GM19438 (cell line): ENCODE measurements around the gene MSRB1.
"Not testable (repeated sequence)": the region's sequence is repeated elsewhere in the genome, so short reads cannot be mapped to it uniquely, and the experiment has no call there.

Source experiments
- ATAC-seq: cut with Tn5 transposase; IDR thresholded peaks from one replicate; pipeline ENCODE4 v1.9.1; 2021; ENCODE audit warnings: low read depth; ENCODE audit not compliant: unreplicated experiment

MSRB1 gene

DNA sequence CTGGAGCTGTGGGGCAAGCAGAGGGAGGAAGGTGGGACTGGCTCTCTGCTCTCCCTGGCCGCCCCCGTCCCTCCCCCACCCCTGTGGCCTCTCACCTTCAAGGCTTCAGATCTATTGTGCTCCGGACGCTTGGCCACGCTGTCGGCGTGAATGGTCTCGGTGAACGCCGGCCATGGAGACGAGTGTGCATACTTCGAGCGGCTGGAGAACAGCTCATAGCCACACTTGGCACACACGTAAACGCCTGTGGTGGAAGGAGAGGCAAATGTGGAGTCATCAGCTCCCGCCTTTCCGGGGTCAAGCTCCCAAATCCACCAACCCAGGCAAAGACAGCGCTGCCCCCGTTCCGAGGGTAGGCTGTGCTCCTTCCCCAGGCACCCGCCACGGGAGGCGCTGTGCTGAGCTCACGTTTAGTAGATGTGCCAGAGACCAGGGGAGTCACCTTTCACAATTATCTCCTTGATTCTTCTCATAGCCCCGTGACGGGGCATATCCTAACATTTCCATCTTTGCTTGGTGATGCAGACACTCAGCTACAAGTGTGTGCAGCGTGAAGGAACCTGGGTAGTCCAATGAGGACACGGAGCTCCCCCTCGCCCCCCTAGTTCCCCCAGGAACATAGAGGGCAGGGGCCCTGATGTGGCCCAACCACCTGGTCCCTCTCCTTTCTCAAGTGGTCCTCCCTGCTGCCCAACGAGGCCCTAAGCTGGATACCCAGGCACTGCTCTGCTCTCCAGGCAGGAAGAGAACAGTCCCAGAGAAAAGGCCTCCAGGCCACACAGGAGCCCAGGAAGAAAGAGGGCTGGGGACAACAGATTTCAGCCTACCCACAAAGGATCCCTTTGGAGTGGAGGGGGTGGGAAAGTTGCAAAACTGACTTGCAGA, 1.6 kb downstream of the MSRB1 start:
- ATAC-seq = no peak

DNA sequence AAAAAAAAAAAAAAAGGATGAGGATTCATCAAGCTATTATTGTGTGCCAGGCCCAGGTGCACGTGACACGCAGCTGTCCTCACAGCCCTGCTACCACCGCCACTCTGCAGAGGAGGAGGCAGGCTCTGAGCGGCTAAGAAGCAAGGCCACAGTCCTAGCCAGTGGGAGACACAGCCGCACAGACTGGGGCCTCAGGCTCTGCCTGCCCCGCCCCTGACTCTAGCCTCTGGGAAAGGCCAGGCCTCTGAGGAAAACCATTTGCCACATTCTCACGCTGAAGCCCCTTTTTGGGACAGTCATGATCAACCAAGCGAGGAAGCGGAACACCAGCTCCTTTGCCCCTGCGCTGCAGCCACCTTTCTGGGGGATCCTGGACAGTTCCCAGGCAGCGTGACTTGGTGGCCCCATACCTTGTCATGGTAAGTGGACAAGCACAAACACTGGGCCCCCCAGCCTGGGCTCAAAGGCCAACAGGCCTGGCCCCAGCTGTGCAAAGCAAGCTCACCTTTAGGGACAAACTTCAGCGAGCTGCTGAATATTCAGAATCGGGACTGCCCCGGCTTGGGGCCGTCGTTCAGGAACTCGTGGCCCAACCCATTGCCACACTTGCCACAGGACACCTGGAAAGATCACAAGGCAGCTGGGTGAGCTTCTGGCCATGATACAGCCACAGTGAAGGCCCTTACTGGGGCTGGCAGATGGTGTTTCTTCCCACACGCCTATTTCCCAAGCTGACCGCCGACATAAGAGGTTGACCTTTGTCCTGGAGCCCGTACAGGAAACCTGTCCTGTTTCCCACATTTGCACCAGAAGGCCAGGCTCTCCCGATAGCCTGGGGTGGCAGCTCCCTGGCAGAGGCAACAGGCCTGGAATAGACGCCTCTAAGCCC, 2.5 kb downstream of the MSRB1 start:
- no peak for ATAC-seq

DNA sequence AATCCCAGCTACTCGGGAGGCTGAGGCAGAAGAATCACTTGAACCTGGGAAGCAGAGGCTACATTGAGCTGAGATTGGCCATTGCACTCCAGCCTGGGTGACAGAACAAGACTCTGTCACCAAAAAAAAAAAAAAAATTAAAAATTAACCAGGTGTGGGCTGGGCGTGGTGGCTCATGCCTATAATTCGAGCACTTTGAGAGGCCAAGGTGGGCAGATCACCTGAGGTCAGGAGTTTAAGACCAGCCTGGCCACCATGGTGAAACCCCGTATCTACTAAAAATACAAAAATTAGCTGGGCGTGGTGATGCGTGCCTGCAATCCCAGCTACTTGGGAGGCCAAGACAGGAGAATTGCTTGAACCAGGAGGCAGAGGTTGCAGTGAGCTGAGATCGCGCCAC, 3.2 kb downstream of the MSRB1 start:
- not testable (repeated sequence) for ATAC-seq

DNA sequence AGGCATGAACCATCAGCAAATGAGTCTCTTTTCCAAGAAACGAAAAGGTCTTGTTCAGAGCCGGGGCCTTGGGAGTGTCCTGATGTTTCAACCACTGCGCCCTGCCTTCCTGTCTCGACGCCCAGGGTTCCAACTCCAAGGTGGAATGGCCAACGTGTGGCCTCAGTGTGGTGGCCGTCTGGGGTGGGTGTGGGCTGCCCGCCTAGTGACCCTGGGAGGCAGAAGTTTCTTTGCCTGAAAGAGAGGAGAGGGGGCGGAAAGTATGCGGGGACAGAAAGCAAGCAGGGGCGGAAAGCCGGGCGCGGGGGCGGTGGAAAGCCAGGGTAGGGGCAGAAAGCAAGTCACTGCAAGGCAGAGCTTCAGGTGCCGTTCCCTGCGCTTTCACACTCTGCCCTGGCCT, 4.1 kb downstream of the MSRB1 start:
- ATAC-seq = no peak

DNA sequence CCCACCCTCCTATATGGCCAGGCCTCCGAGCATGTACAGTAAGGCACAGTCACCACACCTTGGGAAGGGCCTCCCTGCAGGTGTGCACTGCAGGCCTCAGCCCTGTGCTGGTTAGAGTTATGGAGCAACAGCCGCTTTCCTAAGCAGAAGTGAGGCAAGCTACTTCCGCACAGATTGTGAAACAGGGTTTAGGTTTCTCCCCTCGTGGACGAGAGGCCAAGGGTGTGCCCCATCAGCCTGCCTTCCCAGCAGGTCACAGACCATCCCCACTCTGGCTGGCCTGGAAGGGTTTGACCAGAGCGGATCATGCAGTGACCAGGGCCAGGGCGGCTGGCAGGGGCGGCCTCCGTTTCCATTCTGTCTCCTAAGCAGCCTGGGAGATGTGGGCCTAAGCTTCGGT, 4.7 kb downstream of the MSRB1 start:
- ATAC-seq = no peak

DNA sequence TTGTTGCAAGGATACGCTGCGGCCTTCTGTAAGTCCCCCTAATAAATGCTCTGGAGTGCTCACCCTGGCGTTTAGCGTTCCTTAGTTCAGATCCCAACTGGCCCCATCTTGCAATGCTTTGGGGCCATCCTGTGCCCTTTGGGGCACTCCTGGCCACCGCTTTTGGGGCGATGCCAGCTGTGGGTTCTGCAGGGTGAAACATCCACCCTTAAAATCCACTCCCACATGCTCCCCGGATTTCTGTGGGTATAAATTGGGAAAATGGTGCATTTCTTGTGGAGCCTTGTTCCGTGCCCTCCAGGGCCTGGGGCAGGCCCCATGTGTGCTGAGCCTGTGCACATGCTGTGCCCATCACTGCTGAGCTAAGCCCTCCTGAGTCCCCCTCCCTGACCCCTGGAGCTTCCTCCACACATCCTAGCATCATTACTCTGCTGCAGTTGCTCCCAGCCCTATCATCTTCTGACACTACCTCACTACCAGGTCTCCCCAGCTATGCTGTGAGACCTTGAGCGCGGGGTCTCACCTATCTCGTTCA, 6.0 kb downstream of the MSRB1 start:
- no peak for ATAC-seq

DNA sequence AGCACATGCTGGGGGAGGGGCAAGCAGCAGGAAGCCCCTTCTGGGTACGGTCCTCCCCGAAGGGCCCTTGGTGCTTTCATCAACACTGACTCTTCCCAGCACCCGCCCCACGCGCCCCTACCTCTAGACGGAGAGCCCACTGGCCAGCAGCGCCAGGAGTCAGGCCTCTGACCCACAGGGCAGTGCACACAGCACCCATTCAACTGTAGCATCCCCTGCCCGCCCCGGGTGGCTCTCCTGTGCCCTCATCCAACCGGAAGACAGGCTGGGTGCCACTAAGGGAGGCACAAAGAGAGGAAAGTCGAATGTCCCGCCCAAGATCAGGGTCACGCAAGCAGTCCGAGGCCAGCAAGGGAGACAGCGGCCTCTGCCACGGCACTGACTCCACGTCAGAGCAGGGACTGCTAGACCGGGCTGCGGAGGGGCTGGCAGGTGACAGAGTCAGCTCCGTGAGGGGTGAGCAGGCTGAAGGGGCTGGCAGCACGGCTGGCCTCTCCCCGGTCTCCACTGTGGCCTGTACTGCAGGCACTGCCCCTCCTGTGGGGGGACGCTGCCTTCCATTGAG, 9.8 kb downstream of the MSRB1 start:
- no peak for ATAC-seq

DNA sequence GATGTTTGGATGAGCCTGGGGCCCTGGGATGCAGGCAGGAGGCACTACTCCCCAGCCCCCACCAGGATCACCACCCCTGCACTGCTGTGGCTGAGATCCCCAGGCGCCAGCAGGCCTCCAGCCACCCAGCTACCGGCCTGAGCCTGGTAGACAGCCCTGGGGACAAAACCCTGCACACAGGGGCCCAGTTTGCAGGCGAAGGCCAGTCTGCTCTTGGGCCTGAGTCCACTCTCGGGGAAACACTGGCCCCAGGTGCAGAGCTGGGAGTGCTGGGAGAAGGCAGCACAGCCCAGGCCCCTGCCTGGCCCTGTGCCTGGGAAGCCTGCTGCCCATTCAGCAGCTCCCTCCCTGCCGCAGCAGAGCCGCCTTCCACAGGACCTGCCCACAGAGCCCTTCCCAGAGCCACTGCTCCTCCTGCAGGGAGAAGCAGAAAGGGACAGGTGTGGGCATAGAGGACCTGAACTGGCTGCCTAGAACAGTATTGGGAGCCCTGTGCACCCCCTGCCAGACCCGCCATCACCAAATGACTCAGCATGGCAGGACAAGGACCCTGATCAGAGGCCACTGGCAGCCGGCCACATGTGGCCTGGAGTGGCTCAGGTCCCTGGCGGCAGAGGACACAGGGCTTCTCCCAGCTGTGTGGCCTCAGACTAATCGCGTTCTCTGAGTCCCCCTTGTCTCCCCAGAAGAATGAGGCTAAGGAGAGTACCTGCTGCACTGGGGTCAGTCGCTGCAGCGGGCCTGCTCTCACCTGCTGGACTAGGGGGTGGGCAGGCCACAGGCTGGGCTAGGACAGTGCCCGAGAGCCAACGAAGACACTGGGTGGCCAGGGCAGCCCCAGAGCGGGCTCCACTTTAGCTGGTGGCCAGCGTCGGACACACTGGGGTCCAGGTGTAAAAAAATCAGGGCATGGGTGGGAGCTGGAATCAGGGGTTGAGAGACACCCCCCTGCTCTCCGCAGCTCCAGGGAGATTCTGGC, 10.7 kb downstream of the MSRB1 start:
- ATAC-seq = no peak

DNA sequence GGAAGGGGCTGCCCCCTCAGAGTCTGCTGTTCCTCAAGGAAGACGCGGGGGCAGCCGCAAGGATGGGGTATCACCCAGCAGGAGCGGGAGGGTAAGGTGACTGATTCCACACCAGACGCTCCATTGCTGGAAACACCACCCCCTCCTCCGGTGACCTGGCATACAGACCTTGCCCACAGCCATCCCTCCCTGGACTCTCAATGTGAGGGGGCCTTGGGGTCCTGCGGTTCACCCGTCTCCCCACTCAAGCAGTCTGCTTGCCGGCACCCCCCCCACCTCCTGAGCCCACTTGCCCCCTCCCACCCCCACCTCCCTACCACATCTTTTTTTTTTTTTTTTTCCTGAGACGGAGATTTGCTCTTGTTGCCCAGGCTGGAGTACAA, 12.7 kb downstream of the MSRB1 start:
- no peak for ATAC-seq

DNA sequence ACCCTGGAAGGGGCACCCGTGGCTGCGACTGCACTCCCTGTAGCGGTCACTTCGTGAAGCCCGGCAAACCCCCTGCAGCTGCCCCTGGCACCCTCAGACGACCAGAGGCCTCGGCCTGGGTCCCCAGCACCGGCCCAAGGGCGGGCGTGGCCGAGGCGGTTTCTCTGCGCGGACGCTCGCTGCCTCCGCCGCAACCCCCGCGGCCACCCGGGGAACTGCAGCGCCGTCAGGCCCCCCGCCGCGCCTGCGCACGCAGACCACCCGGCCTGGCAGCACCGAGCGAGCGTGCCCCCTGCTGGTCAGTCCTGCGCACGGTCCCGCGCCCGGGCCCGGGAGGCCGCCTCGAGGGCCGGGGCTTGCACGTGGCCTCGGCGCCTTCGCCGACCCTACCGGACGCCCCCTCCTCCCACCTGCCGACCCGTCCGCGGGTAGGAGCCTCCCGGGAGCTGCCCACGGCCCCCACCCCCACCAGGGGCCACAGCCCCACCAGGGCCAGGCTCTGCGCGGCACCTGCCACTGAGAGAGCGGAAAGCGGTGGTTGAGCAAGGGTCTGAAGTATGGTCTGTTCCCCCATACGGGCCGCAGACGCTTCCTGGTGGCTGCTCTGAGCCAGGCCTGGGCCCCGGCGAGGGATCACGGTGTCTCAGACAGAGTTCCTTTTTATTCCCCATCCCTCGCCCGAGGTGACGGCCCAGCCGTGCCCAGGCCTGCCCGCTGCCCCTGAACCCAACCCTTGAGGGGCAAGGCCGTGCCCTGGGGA, 13.2 kb downstream of the MSRB1 start:
- ATAC-seq = peak; percentile 79

DNA sequence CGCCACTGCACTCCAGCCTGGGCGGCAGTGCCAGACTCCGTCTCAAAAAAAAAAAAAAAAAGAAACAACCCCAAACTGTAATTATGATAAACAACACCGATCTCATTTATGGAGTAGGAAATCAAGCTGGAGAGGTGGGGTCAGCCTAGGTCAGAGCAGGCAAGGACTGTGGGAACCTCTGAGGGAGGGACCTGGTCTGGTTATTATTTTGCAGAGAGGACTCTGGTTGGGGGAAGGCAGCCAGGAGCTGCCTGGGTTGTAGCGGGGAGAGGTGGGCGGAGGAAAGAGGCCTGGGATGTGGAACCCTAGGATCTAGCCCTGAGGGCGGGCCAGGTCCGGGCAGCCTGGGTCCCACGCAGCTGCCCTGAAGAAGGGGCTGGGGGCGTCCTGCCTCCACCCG, 13.9 kb downstream of the MSRB1 start:
- ATAC-seq = peak; percentile 29

DNA sequence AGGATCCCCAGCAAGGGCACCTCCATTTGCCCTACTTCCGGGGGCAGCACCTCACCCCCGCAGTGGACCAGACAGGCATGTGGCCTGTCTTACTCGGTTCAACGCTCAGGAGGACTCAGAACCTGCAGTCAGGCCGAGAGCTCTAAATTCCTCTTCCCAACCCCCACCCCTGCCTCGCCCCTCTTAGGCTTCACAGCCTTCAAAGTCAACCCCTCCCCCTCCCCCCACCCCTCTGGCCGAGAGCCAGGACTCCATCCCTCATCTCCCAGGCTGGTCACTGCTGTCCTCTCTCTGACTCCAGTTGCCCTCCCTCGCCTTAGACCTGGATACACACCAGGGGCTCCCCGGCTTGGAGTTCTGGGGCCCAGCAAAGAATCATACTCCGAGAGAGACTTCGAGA, 16.7 kb downstream of the MSRB1 start:
- no peak for ATAC-seq

DNA sequence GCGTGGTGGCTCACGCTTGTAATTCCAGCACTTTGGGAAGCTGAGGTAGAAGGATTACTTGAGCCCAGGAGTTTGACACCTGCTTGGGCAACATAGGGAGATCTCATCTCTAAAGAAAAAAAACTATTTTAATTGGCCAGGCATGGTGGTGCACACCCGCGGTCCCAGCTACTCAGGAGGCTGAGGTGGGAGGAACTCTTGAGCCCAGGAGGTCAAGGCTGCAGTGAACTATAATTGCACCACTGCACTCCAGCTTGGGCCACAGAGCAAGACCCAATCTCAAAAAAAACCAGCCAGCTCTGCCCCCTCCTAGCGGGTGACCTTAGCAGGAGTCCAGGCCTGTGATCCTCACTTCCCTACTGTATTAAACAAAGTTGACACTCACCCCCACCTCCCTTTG, 18.9 kb downstream of the MSRB1 start:
- ATAC-seq = no peak

DNA sequence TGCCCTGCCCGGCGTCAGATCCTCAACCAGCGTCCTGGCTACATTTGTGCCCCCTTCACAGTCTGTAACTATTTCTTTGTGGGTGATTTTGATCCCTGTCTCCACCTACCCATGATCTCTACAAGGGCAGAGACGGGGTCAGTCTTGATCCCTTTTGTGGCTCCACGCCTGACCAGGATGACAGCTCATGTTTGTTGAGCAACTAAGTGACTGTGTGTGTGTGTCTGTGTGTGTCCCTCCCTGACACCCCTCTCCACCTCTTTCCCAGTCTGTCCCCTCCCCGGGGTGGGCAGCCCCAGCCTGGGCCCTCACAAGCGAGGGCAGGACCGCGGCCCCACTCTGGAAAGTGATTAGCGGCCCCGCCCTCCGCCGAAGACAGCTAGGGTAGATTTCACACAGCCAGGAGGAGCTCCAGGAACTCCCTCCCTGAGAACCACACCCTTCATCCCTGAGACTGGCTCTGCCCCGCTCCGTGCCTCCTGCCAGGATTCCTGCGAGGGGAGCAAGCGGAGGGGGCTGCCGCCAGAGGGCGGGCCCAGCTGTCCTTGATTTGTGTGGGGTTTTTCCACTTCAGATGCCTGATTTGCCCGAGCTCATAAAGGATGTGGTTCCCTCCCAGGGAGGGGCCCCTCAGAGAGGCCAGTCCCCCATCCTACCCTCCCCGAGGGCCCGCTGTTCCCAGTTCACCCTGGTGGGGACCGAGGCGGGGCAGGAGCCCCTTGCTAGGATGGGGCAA, 19.5 kb downstream of the MSRB1 start:
- no peak for ATAC-seq

DNA sequence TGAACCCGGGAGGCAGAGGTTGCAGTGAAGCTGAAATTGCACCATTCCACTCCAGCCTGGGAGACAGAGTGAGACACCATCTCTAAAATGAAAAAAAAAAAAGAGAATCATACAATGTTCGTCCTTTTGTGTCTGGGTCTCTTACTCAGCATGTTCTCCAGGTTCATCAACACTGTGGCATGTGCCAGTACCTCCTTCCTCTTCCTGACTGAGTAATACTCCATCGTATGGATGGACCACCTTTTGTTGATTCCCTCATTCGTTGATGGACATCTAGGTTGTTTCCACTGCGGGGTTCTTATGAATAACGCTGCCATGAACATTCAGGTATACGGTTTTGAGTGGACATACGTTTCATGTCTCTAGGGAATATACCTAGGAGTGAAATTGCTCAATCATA, 20.6 kb downstream of the MSRB1 start:
- ATAC-seq = no peak

DNA sequence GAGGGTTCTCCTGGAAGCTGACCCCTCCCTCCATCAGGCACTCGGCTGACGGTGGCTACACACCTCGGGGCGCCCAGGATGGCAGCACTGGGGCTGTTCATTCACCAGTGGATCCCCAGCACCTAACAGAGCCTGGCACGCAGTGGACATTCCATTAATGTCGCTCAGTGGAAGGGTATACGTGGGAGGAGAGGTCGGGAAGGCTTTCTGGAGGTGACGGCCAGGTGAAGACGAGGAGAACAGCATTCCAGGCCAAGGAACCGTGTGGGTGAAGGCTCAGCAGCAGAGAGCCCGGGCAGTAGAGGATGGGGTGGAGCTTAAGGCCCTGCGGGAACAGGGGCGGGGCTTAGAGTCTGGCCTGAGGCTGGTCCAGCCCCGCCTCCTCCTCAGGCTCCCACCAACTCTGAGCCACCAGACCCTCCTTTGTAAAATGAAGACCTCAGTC, 22.2 kb downstream of the MSRB1 start:
- no peak for ATAC-seq

DNA sequence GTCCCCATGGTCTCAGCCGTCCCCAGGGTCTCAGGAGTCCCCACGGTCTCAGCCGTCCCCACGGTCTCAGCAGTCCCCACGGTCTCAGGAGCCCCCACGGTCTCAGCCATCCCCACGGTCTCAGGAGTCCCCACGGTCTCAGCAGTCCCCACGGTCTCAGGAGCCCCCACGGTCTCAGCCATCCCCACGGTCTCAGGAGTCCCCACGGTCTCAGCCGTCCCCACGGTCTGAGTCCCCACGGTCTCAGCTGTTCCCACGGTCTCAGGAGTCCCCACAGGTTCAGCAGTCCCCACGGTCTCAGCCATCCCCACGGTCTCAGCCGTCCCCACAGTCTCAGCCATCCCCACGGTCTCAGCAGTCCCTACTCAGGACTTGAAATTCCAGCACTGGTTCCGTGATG, 22.9 kb downstream of the MSRB1 start:
- not testable (repeated sequence) for ATAC-seq

DNA sequence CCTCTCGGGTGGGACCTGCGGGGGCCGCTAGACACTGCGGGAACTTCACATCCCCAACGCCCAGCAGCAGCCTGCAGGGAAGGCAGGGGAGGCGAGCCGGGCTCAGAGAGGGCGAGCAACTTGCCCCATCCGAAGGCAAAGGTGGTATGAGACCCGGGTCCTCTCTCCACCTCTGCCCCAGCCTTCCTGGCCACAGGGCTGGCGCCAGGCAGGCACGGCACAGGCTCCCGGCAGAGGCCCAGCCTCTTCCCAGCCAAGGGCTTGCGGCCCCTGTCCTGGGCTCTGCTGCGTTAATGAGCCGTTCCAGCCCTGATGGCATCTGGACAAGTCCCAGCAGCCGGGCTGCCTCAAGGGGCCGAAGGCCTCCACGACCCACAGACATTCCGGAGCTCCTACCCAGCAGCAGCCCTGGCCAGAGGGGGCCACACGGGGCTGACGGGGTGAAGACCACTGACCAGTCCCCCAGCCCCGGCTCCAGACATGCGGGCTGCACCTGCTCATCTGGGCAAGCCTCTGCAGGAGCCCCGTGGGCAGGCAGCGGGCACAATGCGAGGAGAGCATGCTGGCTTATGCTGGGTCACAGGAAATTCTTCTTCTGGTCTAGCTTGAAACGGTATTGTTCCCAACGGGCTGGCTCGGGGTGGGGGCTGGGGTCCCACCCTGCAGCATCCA, 23.5 kb downstream of the MSRB1 start:
- ATAC-seq = no peak
